Measurements from ENCODE around the gene ADIPOR2.
"Not testable (repeated sequence)": the region's sequence is repeated elsewhere in the genome, so short reads cannot be mapped to it uniquely, and the experiment has no call there.

The ADIPOR2 gene

GRCh38 chr12:1815108-1815507, 124.2 kb downstream of the ADIPOR2 start:
- DNase-seq (ENCODE audit: low spot score) = no peak

DNA sequence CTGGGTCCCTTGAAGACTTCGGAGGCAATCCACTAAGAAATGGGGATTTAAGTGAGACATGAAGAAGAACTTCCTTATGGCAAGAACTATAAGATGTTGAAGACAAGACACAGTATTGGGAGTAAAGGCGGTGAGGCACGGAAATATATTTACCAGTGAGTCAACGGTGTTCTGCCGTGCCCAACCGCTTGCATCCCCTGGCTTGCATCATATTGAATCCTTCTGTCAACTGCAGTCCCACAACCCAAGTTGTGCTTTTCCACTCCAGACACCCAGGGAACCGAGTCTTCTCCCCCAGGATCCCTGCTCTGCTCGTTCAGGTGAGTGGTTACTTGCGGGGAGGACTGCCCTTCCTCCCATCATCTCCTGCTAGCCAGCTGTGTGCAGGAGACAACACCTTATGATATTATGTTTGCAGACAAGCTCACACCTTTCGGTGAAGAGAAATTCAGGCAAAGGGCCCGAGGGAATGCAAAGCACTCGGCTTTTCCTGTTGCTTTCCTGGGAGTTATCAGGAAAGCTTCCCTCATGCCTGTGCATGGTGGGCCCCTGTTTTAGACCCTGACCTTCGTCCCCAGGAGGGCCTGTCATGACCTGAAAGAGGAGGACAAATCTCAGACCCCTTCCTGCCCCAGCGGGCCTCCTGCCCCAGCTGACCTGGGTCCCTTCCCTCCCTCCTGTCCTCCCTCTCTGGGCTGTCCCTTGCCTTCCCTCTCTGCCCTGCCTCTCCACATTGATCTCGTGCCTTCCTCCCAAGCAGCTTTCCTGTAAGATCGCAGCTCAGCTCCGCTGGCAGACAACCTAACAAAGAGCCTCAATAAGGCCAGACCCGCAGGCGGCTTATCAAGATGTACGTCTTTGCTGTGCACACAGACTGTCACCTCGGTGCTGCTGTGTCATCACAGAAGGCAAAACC, 125.2 kb downstream of the ADIPOR2 start:
- no peak for DNase-seq (ENCODE audit: low spot score)

- DNase-seq (ENCODE audit: low spot score) = no peak
Observed at GRCh38 chr12:1816730-1817348, 126.0 kb downstream of the ADIPOR2 start.

DNA sequence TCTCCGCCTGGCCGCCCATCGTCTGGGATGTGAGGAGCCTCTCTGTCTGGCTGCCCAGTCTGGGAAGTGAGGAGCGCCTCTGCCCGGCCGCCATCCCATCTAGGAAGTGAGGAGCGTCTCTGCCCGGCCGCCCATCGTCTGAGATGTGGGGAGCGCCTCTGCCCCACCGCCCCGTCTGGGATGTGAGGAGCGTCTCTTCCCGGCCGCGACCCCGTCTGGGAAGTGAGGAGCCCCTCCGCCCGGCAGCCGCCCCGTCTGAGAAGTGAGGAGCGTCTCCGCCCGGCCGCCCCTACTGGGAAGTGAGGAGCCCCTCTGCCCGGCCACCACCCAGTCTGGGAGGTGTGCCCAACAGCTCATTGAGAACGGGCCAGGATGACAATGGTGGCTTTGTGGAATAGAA, 127.1 kb downstream of the ADIPOR2 start:
- not testable (repeated sequence) for DNase-seq (ENCODE audit: low spot score)

DNA sequence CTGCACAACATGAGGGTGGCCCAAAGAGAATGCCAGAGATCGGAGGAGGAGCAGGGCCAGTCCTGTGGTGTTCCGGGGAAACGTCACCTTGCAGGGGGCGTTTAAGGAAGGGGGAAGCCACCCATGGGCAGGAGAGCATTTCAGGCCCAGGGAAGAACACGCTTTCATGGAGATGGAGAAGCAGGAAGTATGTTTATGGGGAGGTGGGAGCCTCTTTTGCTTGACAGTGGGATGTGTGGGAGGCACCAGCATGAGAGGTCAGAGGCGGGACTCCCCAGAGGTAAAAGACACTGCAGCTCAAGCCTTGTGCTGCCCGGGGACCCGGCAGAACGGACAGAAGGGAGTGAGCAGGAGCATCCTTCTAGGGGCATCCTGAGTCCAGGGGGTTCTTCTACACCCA, 128.2 kb downstream of the ADIPOR2 start:
- no peak for DNase-seq (ENCODE audit: low spot score)

DNA sequence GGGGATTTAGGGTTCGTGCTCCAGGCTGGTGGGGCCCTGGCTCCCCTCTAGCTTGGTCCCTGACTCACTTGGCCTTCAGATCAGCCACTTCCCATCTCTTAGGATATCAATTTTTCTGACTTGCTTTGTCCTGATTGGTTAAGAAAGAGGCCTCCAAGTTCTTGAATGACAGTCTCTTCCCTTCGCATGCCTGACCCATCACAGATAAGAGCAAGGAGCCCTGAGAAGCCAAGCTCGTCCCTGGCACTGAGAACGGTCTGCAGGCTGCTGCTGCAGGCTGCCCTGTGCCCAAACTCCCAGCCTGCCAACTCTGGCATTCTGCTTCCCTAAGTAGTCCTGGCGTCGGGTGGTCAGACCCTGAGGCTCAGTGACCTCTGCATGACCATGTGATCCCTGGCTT, 128.7 kb downstream of the ADIPOR2 start:
- DNase-seq (ENCODE audit: low spot score) = no peak

GRCh38 chr12:1820191-1820895, 129.5 kb downstream of the ADIPOR2 start, which contains the start of gene LRTM2:
TSS of gene LRTM2 (plus strand) at chr12:1820565. CDS start at chr12:1828149, 7,584 bp downstream.
- no peak for DNase-seq (ENCODE audit: low spot score)

- no peak for DNase-seq (ENCODE audit: low spot score)
Observed at GRCh38 chr12:1820896-1821291, 130.0 kb downstream of the ADIPOR2 start.

DNA sequence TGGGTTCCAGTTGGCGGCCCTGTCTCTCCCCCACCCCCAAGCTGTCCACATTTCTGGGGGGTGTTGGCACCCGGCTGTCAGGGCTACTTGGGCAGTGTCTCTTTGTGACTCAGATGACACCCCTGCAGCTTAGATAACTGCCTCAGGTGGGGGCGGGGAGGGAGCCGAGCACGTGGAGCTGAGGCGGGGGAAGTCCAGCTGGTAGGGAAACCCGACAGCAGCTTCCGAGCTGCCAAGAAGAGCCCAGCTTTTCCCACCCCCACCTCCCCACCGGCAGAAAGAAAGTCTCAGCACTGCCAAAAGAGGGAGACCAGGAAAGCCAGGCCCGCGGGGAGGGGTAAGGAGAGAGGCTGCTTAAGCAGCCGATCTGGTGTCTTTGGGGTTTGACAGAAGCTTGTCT, 130.9 kb downstream of the ADIPOR2 start:
- no peak for DNase-seq (ENCODE audit: low spot score)

DNA sequence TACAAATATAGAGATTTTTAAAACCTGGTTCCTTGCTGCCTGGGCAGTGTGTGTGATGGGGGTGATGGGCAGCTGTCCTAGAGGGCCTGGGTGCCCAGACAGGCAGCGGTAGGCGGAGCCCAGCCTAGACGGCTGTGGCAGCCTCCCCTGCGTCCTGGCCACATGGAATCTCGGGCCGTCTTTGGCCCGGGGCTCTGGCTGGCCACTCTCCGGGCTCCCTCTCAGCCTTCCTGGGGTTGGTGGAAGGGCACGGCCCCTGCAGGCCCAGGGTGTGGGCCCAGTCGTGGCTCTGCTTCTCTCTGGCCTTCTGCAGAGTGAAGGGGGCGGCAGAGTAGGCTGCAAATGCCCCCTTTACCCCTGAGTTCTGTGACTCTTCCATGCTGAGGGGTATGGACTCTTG, 131.8 kb downstream of the ADIPOR2 start:
- DNase-seq (ENCODE audit: low spot score) = no peak

DNA sequence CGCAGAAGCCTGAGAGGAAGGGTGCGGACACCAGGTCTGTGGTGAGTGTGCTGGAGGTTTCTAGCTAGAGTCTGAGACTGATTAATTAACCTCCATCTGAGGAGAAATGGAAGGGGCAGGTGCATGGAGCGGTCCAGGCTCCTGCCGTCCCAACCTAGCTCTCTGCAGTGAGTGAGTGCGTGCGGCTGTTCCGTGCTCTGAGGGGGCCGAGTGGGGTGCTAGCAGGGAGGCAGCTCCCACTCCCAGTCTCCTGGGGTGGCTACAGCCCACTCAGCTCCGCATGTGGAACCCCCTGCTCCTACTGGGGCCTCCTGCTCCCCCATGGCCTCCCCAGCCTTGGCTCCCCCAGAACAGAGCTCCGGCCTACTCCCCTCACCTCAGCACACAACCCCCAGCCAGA, 132.4 kb downstream of the ADIPOR2 start:
- no peak for DNase-seq (ENCODE audit: low spot score)

DNA sequence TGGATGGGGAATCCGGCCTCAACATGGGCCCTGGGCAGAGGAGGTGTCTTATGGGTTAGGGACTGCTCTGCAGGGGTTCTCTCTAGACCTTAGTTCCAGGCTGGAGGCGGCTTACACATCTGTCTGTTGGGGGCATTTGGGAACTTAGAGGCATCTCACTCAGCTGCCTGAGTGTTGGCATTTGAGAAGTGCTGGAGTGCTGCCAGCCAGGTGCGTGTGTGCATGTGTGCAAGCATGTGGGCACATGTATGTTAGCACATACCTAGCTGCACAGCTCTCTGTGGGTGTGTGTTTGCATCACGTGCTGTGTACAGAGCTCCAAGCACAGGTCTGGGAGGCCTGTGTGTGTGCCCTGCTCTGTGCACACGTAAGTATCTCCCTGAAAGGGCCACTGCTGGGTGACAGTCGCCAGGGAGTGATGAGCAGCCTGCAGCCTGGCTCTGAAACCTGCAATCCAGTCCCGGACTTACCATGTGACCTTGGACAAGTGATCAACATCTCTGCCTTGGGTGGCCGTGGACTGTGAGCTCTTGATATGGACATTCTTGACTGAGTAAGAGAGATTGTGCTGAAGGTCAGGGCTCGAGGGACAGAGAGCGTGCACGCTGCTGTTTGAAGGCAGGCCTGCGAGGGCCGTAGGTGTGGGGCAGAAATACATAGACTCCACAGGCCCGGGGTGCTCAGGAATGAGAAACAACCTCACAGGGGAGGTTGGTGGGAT, 134.7 kb downstream of the ADIPOR2 start:
- no peak for DNase-seq (ENCODE audit: low spot score)

GRCh38 chr12:1826401-1826800, 135.5 kb downstream of the ADIPOR2 start:
- no peak for DNase-seq (ENCODE audit: low spot score)

DNA sequence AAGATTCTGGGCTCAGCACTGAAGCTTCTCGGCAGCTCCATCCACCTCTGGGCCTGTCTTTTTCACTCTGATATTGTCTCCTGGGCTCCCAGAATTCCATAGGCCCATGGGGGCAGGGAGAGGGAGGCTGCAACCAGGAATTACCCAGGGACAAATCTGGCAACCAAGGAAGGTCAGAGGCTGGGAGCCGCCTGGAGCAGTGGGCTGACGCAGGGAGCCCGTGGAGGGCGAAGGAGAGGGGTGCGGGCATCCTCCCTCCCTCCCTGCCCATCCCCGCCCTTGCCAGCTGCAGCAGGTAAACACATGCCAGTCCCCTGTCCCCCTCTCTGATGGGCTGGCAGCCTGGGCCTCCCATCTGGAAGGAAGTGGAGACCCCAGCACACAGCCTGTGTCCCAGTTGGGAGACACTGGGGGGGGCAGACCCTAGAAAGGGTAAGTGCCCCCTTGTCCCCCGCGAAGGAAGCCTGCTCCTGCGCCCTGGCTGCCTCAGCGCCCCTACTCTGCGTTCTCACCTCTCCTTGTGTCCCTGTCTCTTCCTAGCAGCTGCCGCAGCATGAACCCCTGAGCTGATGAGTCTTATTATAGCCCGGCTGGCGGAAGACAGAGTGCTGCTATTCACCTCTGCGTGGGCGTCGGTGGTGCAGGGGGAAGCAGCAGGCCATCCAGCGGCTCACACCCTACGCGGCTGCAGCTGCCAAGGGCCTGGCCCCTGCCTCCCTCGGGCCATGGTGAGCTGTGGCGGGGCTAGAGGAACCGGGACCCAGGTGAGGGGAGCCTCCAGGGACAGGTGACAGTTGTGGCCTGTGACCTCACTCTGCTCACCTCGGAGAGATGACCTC, 136.2 kb downstream of the ADIPOR2 start:
- no peak for DNase-seq (ENCODE audit: low spot score)

DNA sequence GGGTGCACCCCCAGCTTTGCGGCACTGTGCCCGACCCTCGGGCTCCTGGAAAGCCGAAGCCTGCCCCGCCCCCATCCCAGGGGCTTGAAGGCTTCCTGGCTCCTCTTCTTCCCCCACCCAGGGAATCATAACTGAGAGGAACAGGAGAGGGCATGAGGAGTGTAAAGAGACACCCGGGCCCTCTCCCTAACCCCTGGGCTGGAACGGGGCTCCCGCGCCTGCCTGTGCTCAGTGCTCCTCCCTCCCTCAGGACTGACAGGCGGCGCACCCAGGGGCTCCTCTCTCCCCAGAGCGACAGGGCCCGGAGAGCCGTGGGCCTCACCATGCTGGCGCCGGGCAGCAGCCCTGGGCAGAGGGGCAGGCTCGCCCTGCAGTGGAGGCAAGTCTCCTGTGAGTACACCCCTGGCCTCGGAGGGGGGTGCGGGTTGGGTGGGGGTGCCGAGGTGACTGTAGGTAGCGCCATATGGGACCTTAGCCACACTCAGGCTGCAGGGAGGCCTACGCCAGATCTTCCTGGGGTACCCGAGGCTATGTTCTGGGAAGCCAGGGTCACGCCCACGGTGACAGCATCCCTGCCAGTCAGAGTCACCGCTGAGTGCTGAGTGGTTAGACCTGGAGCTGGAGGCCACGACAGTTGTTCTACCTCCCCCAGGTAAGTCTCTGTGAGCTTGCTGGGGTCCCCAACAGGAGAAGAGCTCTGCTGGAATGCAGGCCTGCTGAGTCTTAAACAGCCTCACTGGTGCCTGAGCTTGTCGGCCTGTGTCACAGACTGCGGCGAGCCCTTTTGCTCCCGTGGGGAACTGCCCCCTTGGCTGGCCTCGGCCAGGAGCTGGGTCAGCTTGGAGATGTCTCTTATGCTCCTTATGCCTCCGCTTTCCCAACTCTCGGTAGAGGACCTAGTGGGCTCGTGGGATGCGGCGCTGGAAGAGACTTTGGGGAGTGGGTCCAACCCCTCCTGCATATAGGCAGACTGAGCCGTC, 137.2 kb downstream of the ADIPOR2 start:
- no peak for DNase-seq (ENCODE audit: low spot score)

DNA sequence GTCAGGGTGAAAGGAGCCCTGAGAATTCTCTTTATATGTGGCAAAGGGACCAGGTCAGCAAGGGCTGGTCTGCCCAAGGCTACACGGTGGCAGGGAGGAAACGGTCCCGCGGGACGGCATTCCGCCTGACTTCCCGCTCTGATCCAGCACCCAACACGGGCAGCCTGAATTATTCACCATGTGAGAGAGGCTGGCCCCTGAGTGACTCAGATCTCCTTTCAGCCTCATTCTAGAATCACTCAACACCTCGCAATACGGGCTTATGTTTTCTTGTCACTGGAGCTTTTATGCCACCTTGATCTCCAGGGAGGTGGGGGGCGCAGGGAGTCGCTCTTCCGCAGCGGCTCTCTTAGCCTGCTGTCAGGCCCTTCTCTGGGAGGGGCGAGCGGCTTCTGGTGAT, 138.0 kb downstream of the ADIPOR2 start:
- no peak for DNase-seq (ENCODE audit: low spot score)

GRCh38 chr12:1829306-1829900, 138.5 kb downstream of the ADIPOR2 start:
- DNase-seq (ENCODE audit: low spot score) = no peak

GRCh38 chr12:1830401-1830845, 139.6 kb downstream of the ADIPOR2 start:
- DNase-seq (ENCODE audit: low spot score) = no peak

Data from NAMALWA (cell line).